NB4 (cell line): ENCODE measurements around the gene NEU1.

Source experiments
- CTCF ChIP-seq: IDR thresholded peaks from one replicate; pipeline ENCODE4 v1.5.1; 2012; ENCODE audit warnings: low read depth, low read length
- POLR2A ChIP-seq: IDR thresholded peaks from 2 replicates; pipeline ENCODE4 v1.6.1; 2011; ENCODE audit warnings: mild to moderate bottlenecking; ENCODE audit not compliant: insufficient read length; ENCODE audit errors: extremely low read depth

- TF ChIP-seq CTCF: no peak
- no peak for TF ChIP-seq POLR2A
Observed at GRCh38 chr6:31831350-31832215, 31.0 kb downstream of the NEU1 start.
